Measurements from ENCODE around the gene POLDIP2.
"Not testable (repeated sequence)": the region's sequence is repeated elsewhere in the genome, so short reads cannot be mapped to it uniquely, and the experiment has no call there.

Gene POLDIP2

GRCh38 chr17:28365487-28365886 is 8.2 kb upstream of the POLDIP2 start:
- no peak for DNase-seq (ENCODE audit: low read depth)

DNA sequence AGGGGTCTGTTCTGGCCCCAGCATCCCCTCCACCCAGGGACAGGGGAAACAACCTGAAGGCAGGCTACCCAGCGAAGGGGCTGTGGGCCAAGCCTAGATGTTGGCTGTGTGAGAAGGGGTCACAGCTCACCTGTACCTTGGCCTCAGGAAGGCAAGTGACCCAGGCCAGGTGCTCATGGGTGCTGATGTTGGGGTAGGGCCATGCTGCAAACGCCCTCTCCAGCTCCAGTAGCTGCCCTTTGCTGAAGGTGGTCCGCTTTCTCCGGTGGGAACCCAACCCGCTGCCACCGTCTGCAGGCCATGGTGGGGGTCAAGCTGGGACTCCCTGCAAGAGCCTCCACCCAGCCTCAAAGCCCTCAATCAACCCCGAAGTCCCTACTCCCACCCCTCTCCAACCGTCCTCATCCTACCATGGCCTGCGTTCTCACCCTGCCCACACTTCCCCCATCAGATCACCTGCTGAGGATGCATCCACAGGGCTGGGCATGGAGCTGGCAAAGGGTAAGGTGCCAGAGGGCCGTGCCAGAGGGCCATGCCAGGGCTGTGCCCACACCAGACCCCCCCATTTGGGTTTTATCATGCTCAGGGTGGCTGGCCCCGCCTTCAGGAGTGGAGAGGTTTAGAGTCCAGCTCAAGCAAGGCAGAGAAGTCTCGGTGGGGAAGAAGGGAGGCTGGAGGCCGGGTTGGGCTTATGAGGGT is 7.5 kb upstream of the POLDIP2 start, which contains the start of gene SEBOX:
TSS of gene SEBOX (minus strand) at position 535 of the 699 bp plus-strand sequence. CDS start at position 487, 48 bp downstream.
- DNase-seq (ENCODE audit: low read depth) = no peak

- DNase-seq (ENCODE audit: low read depth) = no peak
Observed at GRCh38 chr17:28363776-28364650, 6.7 kb upstream of the POLDIP2 start.

DNA sequence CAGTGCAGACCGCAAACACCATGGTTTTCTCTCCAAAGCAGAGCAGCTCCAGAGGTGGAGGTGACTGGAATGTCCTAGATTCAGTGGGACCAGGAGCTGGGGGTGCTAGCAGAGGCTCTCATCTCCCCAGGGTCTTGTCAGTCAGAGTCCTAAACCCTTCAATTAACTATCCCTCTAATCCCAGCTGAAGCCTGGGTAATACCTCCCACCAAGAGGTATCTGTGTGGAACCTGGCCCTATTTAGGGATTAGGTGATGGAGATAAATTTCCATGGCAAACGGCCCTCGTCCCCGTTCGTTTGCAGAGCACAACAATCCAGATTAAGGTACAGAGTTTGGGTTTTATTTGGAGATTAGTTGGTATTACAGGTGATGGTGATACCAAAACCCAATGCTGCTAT is 5.9 kb upstream of the POLDIP2 start:
- DNase-seq (ENCODE audit: low read depth) = no peak

- no peak for DNase-seq (ENCODE audit: low read depth)
Observed at GRCh38 chr17:28357901-28358197, 522 bp upstream of the POLDIP2 start.

DNA sequence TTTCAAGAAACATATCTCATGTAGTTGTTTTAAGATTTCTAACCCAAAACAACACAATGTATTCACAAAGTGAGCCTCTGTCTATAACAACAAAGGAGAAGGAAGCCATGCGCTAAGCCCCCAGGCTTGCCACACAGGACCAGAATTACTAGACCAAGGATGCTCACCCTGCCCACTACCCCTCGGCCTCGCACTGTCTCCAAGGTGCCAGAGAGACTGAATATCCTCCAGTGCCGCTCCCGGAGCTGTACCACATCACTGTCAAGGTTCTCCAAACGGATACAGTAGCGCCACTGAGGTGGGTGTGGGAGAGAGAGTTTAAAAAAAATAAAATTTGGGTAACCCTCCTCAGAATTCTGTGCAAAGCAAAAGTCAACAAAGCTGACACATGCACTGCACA is 7.1 kb downstream of the POLDIP2 start:
- no peak for DNase-seq (ENCODE audit: low read depth)

- no peak for DNase-seq (ENCODE audit: low read depth)
Observed at GRCh38 chr17:28348979-28349378, 8.3 kb downstream of the POLDIP2 start.

GRCh38 chr17:28347261-28347891 is 10.0 kb downstream of the POLDIP2 start:
- no peak for DNase-seq (ENCODE audit: low read depth)

DNA sequence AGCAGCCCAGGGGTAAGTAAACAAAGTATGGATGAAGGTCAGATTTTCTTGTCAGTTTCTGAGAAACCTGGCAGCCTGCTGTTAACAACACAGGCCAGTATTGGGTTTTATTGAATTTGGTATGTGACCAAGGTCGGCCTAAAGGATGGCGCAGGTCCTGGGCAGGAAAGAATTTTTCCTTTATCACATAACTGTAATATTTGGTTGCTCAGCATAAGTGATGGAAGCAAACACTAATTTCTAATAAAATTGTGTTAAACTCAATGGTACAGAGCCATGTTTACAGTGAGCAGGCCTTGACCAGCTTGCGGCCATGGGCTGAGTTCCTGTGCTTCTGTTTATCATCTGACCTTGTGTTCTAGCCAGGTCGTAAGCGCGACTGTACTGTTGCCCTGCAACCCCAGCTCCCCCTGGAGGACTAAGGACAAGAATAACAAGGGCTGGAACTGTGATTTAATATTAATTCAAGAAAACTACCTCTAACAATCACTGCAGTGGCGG is 10.5 kb downstream of the POLDIP2 start:
- DNase-seq (ENCODE audit: low read depth) = no peak

DNA sequence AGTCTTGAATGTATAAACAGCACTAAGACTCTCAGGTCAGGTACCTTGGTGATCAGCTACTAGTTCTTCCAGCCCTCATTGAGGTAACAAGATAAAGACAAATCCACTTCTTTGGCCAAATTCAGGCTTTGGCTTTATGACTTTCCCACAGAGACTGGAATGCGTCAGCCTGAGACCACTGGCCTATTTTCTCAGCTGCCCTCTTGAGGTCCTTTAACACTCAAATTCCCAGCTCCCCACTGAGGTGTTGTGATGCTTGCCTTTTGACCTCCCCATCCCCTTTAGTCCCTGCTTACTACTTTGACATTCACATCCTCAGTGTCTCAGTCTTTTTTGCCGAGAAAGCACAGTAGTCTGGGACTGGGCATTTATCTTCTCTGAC is 11.1 kb downstream of the POLDIP2 start:
- DNase-seq (ENCODE audit: low read depth) = no peak

- no peak for DNase-seq (ENCODE audit: low read depth)
Observed at GRCh38 chr17:28345419-28346198, 11.7 kb downstream of the POLDIP2 start.

DNA sequence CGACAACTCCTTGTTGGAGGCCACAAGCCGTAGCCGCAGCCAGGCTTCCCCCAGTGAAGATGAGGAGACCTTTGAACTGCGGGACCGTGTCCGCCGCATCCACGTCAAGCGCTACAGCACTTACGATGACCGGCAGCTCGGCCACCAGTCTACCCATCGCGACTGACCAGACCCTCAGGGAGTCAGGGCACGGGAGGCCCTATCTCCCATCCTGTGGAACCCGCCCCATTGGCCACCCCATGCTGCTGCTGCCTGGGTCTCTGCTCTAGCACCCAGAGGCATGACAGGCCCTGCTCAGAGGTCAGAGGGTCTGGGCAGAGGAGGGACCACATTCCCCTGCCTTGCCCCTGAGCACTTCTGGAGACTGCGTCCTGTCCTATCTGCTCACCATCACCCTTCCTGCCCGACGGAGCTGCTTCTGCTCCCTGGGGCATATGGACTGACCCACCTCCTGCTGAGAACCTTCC is 12.9 kb downstream of the POLDIP2 start:
- no peak for DNase-seq (ENCODE audit: low read depth)

- DNase-seq (ENCODE audit: low read depth) = no peak
Observed at GRCh38 chr17:28344011-28344410, 13.3 kb downstream of the POLDIP2 start.

DNA sequence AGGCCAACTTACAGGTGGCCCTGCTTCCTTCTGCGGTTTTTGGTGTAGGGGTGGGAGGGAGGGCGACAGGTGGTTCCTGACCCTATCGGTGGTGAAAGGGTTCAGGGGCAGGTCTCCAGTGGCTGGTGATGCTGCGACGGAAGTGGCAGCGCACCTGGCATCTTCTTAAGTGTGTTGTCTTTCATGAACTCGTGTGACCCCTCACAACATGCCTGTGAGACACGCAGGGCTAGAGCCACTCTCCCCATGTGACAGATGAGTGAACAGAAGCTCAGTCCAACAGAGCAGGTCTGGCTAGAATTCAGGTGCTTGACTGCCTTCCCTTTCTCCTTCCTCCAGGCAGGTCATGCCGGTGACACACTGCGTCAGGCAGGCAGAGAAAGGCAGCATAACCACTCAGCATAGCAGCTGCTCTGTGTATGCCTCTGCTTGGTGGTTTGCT is 13.8 kb downstream of the POLDIP2 start:
- no peak for DNase-seq (ENCODE audit: low read depth)

DNA sequence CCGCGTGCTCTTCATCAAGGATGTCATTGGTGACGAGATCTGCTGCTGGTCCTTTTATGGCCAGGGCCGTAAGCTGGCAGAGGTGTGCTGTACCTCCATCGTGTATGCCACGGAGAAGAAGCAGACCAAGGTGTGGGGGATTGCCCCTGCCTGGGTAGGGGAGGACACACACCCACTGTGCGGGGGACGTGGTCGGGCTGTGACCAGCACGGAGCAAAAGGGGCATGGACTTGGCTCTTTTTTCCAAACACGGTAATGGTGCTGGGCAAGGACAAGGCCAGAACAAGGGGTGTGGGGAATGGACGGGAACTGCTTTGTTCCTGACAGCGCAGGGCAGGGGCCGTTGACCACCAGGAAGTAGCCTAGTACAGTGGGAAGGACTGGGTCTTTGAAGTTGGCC is 15.0 kb downstream of the POLDIP2 start:
- DNase-seq (ENCODE audit: low read depth) = no peak

GRCh38 chr17:28341516-28341915 is 15.8 kb downstream of the POLDIP2 start:
- no peak for DNase-seq (ENCODE audit: low read depth)

DNA sequence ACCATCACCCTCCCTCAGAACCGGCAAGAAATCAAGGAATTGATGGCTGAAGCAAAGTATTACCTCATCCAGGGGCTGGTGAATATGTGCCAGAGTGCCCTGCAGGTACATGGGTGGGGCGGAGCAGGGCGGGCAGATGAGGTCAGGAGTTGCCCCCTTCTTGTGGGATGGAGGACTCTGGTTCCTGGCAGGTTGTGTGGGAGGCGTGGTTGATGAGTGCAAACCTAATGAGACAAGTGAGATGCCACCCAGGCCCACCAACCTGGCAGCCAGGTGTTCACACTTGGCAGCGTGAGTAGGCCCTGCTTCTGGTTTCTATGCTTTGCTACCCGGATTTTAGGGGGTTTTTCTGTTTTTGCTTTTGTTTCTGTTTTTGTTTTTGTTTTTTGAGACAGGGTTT is 17.0 kb downstream of the POLDIP2 start:
- no peak for DNase-seq (ENCODE audit: low read depth)

GRCh38 chr17:28339431-28339830 is 17.9 kb downstream of the POLDIP2 start:
- no peak for DNase-seq (ENCODE audit: low read depth)

DNA sequence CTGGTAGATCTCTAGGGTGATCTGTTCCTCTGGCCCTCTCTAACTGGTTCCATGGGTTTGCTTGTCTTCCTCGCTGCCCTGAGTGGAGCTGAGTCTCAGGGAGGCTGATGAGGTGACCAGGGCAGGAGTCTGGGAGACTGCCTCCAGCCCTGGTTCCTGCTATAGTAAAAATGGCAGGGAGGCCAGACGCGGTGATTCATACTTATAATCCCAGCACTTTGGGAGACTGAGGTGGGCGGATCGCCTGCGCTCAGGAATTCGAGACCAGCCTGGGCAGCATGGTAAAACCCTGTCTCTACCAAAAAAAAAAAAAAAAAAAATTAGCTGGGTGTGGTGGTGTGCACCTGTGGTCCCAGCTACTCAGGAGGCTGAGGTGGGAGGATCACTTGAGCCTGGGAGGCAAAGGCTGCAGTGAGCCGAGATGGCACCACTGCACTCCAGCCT is 18.5 kb downstream of the POLDIP2 start:
- DNase-seq (ENCODE audit: low read depth) = not testable (repeated sequence)

DNA sequence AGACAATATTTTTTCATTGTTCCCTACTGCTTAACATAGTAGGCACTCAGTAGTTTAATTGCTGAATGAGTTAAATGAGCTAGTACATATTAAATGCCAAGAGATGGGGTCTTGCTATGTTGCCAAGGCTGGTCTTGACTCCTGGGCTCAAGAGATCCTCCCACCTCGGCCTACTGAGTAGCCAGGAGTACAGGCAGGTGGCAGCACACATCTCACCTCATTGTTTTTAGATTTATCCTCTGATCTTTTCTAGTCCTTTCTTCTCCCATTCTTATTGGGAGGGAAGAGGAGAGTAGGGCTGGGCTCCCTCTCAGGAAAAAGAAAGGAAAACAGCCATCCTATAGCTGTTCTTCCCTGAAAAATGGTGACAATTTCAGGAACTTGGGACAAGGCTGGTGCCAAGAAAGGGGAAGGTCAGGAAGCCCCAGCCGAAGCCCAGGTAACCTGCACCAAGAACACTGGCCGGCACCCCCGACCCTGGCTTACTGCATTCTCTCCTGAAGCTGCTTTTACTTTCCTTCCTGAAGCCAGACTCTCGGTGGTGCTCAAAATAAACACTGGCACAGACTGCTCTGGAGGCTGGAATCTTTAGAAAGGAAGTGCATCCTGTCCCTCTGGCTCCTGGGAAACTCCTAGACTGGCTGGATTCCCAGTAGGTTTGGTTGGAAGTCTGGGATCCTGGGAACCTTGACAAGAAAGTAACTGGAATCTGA is 19.1 kb downstream of the POLDIP2 start:
- DNase-seq (ENCODE audit: low read depth) = no peak
